Stimulated activated CD4-positive, alpha-beta T cell treated with anti-CD3 and anti-CD28 coated beads, Interleukin-15, amount 100 ng/mL, for 24 hours (primary cell): ENCODE data around the gene AKAP4.
A peak's percentile ranks its signal among the peaks of the same experiment; 100 is the strongest.

ENCODE experiments used
- DNase-seq: peaks from one replicate; pipeline ENCODE4 v3.0.0-alpha.2; 2020

AKAP4 gene, protein sequence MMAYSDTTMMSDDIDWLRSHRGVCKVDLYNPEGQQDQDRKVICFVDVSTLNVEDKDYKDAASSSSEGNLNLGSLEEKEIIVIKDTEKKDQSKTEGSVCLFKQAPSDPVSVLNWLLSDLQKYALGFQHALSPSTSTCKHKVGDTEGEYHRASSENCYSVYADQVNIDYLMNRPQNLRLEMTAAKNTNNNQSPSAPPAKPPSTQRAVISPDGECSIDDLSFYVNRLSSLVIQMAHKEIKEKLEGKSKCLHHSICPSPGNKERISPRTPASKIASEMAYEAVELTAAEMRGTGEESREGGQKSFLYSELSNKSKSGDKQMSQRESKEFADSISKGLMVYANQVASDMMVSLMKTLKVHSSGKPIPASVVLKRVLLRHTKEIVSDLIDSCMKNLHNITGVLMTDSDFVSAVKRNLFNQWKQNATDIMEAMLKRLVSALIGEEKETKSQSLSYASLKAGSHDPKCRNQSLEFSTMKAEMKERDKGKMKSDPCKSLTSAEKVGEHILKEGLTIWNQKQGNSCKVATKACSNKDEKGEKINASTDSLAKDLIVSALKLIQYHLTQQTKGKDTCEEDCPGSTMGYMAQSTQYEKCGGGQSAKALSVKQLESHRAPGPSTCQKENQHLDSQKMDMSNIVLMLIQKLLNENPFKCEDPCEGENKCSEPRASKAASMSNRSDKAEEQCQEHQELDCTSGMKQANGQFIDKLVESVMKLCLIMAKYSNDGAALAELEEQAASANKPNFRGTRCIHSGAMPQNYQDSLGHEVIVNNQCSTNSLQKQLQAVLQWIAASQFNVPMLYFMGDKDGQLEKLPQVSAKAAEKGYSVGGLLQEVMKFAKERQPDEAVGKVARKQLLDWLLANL

DNA sequence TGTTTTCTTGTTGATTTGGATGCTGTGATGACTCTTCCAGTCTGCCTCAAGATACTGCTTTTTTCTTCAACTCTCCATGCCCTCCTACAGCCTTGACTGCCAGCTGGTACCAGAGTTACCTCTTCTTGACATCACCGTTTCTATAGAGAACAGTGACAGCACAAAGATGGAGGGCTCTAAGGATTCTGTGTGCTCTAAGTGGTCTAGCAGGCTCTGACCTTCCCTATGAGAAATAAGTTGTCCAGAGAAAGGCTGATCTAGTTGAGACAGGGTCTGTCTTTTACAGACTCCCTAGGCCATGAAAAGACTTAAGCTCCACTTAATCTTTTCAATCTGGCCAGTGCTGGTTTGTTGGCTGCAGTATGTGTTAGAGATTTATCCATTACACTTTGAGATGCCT is at the start of gene AKAP4:
Gene AKAP4, minus strand, starts transcription at position 101 of the 400 bp plus-strand sequence. CDS start 118 bp downstream, outside the sequence.
- DNase-seq: no peak

DNA sequence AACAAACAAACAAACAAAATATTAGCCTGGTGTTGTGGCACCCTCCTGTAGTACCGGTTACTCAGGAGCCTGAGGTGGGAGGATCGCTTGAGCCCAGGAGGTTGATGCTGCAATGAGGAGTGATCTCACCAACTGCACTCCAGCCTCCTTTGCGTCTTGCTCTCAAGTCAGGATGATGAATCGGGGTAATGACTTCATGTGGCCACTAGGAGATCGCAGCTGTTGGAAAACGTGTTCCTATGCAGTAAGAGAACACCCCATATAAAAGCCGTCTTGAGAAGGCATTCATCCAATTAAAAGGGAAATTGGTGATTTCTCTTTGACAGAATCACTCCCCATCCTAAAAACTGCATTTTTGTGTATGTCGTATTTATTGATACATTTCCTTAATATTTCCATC is 10.7 kb upstream of the AKAP4 start:
- DNase-seq: no peak

DNA sequence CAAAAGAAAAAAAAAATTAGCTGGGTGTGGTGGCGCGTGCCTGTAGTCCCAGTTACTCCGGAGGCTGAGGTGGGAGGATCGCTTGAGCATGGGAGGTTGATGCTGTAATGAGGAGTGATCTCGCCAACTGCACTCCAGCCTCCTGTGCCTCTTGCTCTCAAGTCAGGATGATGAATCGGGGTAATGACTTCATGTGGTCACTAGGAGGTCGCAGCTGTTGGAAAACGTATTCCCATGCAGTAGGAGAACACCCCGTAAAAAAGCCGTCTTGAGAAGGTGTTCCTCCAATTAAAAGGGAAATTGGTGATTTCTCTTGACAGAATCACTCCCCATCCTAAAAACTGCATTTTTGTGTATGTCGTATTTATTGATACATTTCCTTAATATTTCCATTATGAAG is 5.9 kb upstream of the AKAP4 start:
- no peak for DNase-seq

DNA sequence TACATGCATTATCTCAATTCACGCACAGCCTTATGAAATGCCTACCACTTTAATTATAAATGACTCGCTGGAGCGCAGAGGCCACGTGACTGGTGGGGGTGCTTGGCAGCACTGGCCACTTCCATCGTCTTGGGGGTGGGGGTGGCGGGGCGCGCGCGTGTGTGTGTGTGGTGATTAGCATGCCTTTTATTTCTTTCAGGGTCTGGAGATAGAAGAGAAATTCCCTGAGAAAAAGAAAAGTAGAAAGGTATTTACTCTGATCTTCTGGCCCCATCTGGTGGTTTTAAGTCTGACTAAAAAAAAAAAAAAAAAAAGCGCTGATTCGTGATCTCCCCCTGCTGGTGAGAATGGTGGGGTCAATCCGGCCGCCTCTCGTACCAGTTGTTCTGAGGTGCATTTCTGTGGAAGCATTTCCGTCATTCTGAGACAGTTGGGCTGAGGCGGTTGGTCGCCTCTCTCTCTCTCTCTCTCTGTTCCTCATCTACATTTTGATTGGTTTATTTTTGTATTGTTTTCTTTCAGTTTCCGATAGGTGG is 3.6 kb upstream of the AKAP4 start, which contains the start of gene CCNB3:
Gene CCNB3, plus strand, starts transcription at position 402 of the 536 bp plus-strand sequence. CDS start 80,399 bp downstream, outside the sequence.
- DNase-seq: peak; percentile 75

DNA sequence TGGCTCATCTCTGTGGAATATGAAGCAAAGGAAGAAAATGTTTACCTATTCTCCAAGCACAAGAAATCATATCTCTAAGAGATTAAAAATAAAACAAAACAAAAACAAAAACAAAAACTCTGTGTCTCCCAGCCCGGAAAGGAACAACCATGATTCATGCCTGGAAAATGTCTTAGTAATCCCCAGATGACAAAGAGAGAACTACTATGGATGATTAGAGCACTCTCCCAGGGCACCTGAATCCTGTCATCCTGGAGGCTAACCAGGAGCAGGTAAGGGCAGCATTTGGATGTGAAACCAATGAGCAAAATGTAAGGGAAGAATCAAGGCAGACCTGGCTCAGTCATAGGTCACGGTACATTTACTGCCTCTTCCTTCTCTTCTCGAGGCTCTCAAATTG is 1.7 kb upstream of the AKAP4 start:
- DNase-seq: no peak

DNA sequence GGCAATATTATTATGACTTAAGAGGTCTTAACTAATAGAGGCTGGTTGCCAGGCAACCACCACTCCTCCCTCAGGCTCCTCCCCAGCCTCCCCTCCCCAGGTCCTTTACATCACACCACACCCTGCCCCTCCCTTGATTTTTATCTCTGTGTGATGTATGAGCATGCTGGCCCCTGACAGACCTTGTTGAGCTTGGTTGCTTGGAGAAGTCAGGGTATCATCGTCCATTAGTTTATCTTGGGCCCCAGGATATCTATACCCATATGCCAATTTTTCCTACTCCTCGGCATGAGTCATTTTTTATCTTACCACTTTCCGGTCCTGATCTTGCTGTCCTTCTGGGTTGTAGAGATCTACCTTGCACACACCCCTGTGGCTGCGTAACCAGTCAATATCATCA is 2.5 kb downstream of the AKAP4 start:
- DNase-seq: no peak

DNA sequence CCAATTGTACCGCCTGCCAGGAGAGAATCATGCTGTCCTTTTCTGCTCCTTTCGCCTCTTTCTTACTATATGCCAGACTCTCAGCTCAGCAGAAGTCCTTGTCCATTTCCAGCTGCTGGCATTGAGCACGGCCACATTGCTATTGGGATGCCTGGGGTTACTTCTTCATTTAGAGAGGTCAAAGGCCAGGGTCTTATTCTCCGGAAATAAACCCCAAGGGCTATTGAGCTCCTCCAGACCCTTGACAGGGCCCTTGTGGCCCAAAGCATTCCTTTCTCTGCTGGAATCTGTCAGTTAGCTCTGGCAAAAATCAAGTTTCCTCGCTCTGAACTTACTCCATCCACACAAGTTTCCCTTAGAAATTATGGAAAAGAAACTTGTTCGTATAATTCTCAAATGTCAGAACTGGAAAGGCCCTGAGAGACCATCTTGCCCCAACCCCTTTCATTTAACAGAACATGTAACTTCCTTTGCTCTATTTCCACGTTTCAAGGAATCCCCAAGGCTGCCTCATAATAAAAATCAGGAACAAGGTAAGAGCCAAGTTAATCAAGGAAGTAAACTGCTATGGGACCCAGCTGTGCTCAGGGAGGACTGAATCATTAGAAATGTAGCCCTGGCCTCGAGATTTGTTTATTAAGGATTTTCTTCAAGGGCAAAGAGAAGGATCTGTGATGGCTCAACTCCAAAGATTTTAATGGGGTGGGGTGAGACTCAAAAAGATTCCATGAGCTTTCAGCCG is 11.8 kb downstream of the AKAP4 start:
- DNase-seq: no peak

DNA sequence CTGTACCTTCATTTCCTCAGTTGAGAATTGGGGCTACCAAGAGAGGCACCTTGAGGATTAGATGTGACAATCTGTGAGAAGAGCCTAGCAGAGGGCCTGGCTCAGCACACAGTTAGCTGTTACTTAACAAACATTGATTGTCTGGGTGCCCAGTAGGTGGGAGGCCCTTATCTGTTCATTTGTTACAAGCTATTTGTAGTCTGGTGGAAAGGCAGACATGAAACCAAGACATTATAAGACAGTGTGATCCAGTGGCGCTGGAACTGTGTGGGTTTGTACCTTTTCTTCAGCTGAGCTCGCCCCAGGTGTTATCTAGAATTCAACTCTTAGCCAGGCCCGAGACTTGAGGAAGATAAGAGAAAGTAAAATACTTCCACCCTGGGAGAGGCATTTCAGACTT is 16.9 kb downstream of the AKAP4 start:
- no peak for DNase-seq

DNA sequence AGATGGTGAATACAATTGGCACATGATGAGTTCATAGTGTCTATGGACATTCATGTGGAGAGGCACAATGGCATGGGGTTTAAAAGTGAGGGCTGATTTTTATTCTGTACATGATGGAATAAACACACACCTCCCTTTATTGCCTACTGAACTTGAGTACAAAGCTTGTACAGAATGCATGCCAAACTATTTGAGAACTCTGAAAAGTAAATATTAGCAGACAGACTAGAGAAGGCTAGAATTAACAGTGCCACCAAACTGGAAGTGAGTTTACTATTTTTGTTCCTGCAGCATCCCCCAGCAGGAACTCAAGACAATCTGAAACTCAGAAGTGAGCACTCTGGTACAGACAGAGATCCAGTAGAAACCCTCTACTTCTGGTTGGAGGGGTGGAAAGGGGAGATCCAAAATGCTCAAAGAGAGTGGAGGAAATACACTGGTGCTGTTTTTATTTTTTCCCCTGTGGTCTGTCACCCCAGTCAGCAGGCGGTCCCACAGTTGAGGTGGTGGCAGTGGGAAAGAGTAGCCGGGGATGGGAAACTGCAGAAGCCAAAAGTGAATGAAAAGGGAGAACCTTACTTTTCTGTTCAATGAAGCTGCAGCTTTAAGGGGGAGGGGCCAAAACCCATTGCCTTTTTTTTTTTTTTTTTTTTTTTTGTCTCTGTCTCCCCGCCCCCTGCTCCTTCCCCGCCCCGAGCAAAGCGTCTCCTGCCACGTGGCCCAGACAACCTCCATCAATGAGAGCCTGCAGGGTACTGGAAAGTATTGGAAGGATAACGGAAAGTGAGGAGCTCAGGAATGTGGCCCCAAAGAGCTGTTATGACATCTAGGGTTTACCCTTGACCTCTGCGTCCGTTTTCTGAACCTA is 20.5 kb downstream of the AKAP4 start:
- no peak for DNase-seq

DNA sequence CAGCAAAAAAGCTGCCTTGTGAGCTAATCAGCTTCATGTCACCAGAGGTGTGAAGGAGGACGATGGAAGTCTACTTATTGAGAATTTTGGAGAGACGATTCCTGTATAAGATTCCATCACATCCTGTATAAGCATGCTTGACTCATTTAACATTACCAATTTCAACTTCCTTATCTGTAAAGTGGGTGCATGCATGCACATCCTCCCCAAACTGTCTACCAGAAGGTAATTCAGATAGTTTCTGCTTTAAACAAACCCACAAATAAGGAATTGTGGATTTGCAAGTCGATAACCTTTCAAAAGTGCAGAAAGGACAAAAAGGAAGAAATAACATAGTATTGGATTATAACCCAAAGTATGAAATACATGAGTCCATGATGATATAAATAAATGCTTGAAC is 31.1 kb downstream of the AKAP4 start:
- no peak for DNase-seq

DNA sequence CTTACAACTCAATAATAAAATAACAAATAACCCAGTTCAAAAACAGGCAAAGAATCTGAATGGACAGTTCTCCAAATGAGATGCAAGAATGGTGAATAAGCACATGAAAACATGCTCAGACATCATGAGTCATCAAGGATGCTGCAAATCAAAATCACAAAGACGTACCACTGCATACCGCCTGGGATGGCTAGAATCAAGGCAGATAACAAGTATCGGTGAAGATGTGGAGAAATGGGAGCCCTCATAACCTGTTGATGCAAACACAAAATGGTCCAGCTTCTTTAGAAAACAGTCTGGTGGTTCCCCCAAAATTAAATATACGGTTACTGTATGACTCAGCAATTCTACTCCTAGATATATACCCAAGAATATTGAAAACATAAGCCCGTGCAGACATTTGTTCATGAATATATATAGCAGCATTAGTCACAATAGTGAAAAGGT is 32.5 kb downstream of the AKAP4 start:
- no peak for DNase-seq

DNA sequence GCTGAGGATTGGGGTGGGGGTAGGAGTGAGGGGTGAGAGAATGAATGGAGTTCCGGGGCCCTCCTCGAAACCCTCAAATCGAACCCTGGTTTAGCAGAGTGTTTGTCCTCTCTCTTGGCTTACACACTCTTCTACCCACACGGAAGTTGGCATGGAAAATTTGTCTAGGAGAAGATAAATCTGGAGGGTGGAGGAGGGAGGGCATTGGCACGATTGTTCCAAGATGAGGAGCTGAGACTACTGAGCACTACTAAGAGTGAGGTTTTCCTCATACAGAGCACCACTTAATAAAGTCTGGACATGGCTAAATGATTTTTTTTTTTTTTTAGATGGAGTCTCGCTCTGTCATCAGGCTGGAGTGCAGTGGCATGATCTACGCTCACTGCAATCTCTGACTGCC is 33.4 kb downstream of the AKAP4 start:
- DNase-seq: no peak

DNA sequence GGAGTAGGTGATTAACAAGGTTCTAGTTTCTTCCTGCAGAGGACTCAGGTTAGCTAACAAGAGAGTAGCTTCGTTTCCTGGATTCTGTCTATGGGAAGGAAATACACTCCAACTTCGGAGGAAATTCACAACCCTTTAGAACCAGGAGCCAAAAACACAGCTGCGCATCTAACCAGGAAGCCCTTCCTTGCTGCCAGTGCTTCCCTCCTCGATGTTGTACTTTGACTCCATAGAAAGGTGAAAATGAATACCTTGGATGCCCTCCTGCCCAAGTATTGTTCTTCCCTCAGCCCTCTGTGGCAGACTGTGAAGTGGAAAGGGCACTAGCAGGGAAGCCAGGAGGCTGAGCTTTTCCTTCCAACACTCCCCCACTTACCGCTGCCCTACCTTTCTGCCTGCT is 35.1 kb downstream of the AKAP4 start:
- DNase-seq: no peak

DNA sequence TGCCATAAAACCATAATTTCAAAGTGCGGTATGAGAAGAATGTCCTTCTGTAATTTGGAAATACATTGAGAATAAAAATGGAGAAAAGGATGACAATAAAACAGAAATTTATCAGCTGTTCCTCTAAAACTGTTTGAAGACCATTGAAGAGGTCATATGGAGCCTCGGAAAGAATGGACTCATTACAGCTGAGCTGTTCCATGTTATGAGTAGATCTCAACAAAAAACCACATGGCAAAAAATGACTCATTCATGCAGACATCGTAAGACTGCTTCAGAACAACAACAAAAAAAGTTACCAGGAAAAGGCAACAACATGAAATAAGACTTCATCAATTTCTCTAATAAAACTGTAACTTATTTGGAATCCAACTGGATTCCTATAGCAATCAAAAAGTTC is 39.7 kb downstream of the AKAP4 start:
- DNase-seq: no peak

DNA sequence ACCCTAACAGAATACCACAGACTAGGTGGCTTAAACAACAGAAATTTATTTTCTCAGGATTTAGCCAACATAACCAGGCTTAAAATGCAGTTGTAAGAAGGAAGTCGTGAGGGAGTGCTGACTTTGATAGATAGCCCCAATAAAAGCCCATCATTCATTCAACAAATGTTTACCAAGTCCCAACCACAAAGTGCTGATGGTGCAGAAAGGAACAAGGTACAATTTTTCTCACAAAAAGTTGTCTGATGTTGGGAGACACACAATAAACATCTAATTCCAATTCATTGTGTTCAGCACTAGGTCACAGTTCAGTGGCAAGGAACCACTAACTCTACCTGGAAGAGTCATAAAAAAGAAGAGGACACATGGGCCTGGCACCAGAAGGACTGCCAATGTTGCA is 42.2 kb downstream of the AKAP4 start:
- no peak for DNase-seq

DNA sequence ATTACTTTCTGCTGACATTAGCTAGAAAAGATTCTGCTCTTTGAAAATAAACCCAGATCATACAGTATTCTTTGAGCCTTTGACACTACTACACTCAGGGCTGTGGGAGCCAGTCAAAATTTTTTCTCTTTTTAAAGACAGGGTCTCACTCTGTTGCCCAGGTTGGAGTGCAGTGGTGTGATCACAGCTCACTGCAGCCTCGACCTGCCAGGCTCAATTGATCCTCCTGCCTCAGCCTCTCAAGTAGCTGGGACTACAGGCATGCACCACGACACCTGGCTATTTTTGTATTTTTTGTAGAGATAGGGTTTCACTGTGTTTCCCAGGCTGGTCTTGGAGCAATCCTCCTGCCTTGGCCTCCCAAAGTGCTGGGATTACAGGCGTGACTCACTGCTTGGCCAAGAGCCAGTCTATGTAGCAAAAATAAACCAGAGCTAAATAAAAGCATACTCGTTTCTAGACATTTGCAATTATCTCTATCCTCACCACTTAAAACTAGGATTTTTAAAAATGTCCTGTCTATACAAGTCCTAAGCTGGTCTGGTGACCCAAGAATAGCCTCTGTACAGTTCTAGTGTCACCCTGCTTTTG is 43.2 kb downstream of the AKAP4 start:
- DNase-seq: no peak

DNA sequence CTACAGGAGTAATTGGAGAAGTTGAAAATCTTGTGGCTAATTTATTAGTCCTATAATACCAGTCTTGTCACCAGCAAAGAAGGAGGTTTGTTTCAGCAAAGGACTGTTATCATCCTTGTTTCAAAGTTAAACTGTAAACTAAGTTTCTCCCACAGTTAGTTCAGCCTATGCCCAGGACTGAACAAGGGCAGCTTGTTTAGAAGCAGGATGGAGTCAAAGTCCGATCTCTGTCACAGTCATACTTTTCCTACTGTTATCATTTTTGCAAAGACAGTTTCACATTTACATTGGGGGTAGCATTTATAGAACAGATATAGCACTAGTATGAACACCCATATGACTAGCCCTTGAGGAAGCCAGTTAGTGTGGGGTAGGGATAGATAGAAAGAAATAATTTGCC is 46.4 kb downstream of the AKAP4 start:
- no peak for DNase-seq

DNA sequence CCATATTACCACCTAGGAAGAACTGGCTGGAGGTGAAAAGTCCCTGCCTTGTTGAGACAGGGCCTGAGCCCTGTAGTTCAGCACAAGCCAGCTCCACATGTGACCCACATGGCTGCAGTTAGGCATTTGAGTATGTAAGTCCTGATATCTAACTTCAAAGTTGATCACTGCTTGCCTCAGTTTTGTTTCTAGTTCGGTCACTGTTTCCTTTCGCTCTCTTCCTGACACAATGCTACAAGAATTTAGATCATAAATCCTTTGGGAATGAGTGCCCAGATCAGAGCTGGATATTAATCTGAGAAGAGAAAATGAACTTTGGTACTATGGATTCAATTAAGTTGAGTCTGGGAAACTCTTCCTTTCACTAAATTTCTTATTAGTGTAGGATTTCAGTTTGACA is 48.4 kb downstream of the AKAP4 start:
- no peak for DNase-seq

DNA sequence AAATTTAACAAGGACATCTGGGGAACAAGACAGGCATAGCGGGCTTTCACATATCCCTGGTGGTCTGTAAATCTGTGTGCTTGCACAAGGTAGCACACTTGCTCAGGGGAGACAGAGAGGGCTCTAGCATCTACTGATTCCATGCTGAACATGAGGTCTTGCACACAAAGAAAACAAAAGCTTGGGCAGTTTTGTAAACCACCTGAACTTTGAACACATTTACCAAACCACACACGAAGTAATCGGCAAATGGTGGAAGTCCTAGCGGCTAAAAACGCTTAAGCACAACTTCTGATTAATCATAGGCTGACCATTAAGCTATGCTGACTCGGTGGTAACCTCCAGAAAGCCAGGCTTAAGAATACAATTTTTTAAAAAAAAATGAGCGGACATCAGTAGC is 52.8 kb downstream of the AKAP4 start:
- DNase-seq: no peak
